Measurements from ENCODE around the gene CD7. TPM values are rescaled to one million over a fixed set of nuclear protein-coding genes. Genes with fewer than 3 reads are reported as not detected.

Gene CD7
- total and polyA plus RNA-seq, 9 of the 15 experiments (the other 6 are each of a cell fraction or from before 2014, with no cell fraction given) = 0.21 to 0.35 TPM; not detected in 7

DNA sequence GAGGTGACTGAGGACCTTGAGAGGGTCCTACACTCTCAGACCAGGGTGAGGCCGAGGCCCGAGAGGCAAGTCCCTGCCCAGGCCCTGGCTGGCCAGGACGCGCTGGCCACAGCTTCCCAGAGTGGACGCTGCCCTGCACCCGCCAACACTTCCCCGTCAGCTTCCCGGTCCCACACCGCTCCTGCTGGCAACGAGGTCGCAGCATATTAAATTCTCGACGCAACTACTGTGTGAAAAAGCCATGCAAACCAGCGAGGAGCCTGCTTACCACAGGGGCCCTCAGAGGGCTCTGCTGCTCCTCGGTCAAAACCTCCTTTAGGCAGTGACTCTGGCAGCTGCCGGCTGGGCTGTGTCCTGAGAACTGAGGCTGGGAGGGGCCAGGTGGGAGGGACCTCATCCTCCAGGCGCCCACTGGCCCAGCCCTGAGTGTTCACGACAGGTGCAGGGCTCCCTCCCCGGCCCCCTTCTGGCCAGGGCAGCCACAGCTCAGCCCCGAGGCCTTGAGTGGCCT lies 39.5 kb upstream of the CD7 start:
- POLR2A ChIA-PET = interaction anchor here (0.5 to 3.9 kb wide), 8 partner anchors 9 to 748 kb away, joined by 3 to 27 read pairs (median 3); no protein-coding TSS in a partner anchor
- CTCF ChIA-PET (ENCODE audit: low intra/inter-chr PET ratio) = interaction anchor here (0.5 to 0.6 kb wide), 2 partner anchors 10 to 138 kb away, joined by 3 to 5 read pairs; no protein-coding TSS in a partner anchor
- H3K27me3 ChIP-seq (ENCODE audit: control insufficient read depth in 2 of 2, insufficient read depth in 2 of 2, low read length in 2 of 2) = no peaks in the 10 kb centered on the region
- H3K27ac ChIP-seq (ENCODE audit: extremely low read depth, low read depth, low read length) = no peak overlapping the region
- no peak overlapping the region for H3K4me3 ChIP-seq
- intact Hi-C loops (cut with micrococcal nuclease) (loop anchor here (10.0 kb wide), 1 partner anchor 138 kb away; no protein-coding TSS in a partner anchor), in situ Hi-C loops (cut with MboI) (no loop called here)
- peaks cover 7 to 34% of the 10 kb centered on the region in 2 experiments; a peak in 4 of 5 replicates for H3K4me1 ChIP-seq (replicated peaks in 1 of 2; ENCODE audit: control insufficient read depth in 2 of 2, insufficient read depth in 2 of 2, low read length in 2 of 2)
- DNase-seq (ENCODE audit: extremely low read depth in 1 of 4, low spot score in 3 of 4) (no peak), ATAC-seq (peak; percentile 74), FAIRE-seq (no peak)
- H3K9me1 ChIP-seq (ENCODE audit: control insufficient read depth, insufficient read depth, low read length) = no peaks in the 10 kb centered on the region
- H3K79me2 ChIP-seq (ENCODE audit: control insufficient read depth, insufficient read depth, low read length) = no peaks in the 10 kb centered on the region
- H3K4me2 ChIP-seq (ENCODE audit: insufficient read depth, low read length) = no peak overlapping the region
- no TSS peak for BruUV-seq (replicated peaks)
- H3K9me3 ChIP-seq (replicated peaks; ENCODE audit: control insufficient read depth, insufficient read depth, low read depth, low read length) = no peaks in the 10 kb centered on the region
- H4K20me1 ChIP-seq (replicated peaks; ENCODE audit: control insufficient read depth, insufficient read depth, low read length) = no peaks in the 10 kb centered on the region
- WGBS (ENCODE audit: insufficient coverage, low coverage, missing lambda C conversion rate) = 56% methylated on average over 11 of the region's 20 CpGs
- H3K36me3 ChIP-seq (ENCODE audit: control insufficient read depth, insufficient read depth, low read length) = no peaks in the 10 kb centered on the region
- H2AFZ ChIP-seq (ENCODE audit: low read depth, low read length) = no peak overlapping the region
- peak overlapping the region in 1 of 2 experiments; percentile 79; a peak in 2 of 4 replicates for H3K9ac ChIP-seq (ENCODE audit: insufficient read depth in 1 of 2, low read depth in 2 of 2, low read length in 2 of 2)
- TF ChIP-seq LEF1 (IDR thresholded peaks at IDR 0.05) = no peak
- TF ChIP-seq NCOA1 (IDR thresholded peaks at IDR 0.05; ENCODE audit: low read depth) = no peak
- TF ChIP-seq, protein P1, sequence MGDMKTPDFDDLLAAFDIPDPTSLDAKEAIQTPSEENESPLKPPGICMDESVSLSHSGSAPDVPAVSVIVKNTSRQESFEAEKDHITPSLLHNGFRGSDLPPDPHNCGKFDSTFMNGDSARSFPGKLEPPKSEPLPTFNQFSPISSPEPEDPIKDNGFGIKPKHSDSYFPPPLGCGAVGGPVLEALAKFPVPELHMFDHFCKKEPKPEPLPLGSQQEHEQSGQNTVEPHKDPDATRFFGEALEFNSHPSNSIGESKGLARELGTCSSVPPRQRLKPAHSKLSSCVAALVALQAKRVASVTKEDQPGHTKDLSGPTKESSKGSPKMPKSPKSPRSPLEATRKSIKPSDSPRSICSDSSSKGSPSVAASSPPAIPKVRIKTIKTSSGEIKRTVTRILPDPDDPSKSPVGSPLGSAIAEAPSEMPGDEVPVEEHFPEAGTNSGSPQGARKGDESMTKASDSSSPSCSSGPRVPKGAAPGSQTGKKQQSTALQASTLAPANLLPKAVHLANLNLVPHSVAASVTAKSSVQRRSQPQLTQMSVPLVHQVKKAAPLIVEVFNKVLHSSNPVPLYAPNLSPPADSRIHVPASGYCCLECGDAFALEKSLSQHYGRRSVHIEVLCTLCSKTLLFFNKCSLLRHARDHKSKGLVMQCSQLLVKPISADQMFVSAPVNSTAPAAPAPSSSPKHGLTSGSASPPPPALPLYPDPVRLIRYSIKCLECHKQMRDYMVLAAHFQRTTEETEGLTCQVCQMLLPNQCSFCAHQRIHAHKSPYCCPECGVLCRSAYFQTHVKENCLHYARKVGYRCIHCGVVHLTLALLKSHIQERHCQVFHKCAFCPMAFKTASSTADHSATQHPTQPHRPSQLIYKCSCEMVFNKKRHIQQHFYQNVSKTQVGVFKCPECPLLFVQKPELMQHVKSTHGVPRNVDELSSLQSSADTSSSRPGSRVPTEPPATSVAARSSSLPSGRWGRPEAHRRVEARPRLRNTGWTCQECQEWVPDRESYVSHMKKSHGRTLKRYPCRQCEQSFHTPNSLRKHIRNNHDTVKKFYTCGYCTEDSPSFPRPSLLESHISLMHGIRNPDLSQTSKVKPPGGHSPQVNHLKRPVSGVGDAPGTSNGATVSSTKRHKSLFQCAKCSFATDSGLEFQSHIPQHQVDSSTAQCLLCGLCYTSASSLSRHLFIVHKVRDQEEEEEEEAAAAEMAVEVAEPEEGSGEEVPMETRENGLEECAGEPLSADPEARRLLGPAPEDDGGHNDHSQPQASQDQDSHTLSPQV (IDR thresholded peaks at IDR 0.05) = no peak
- no peak for TF ChIP-seq MTA2 (IDR thresholded peaks at IDR 0.05; ENCODE audit: low read depth)
- TF ChIP-seq TAF15 (IDR thresholded peaks at IDR 0.05; ENCODE audit: low read depth, low read length) = no peak
- no peak for TF ChIP-seq ZNF3 (CRISPR knock-in tag; IDR thresholded peaks at IDR 0.05)
- no peak for TF ChIP-seq WHSC1 (IDR thresholded peaks at IDR 0.05; ENCODE audit: low read length)
- TF ChIP-seq, protein P2, sequence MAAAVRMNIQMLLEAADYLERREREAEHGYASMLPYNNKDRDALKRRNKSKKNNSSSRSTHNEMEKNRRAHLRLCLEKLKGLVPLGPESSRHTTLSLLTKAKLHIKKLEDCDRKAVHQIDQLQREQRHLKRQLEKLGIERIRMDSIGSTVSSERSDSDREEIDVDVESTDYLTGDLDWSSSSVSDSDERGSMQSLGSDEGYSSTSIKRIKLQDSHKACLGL (CRISPR knock-in tag; IDR thresholded peaks at IDR 0.05; ENCODE audit: borderline replicate concordance, poor library complexity, severe bottlenecking) = no peak
- TF ChIP-seq PHF20 (IDR thresholded peaks at IDR 0.05; ENCODE audit: partially characterized antibody) = no peak
- TF ChIP-seq NELFE (IDR thresholded peaks at IDR 0.05; ENCODE audit: insufficient read depth, insufficient read length) = no peak
- no peak for TF ChIP-seq SREBF2 (CRISPR knock-in tag; IDR thresholded peaks at IDR 0.05)
- no peak for TF ChIP-seq PTRF (tag; IDR thresholded peaks at IDR 0.05)
- TF ChIP-seq ZNF324 (CRISPR knock-in tag; IDR thresholded peaks at IDR 0.05) = no peak
- no peak for TF ChIP-seq ZNF23 (CRISPR knock-in tag; IDR thresholded peaks at IDR 0.05)
- TF ChIP-seq CBX8 (IDR thresholded peaks at IDR 0.05; ENCODE audit: borderline replicate concordance, extremely low read depth, low read depth, low read length, poor library complexity, severe bottlenecking) = no peak

Data from K562 (cell line).